Measurements from ENCODE around the gene CIAO1.
"Not testable (repeated sequence)": the region's sequence is repeated elsewhere in the genome, so short reads cannot be mapped to it uniquely, and the experiment has no call there.

The CIAO1 gene

GRCh38 chr2:96257744-96258143 is 8.3 kb upstream of the CIAO1 start:
- Mint-ChIP-seq H3K27ac (peak overlapping the region; percentile 99), H3K4me1 (ENCODE audit: low read depth) (peaks cover 97% of the 10 kb centered on the region), H3K36me3 (ENCODE audit: low read depth) (peaks cover 89% of the 10 kb centered on the region), H3K4me3 (peak overlapping the region; percentile 17)
- intact Hi-C loops (cut with micrococcal nuclease); H3K9me3 Mint-ChIP-seq; H3K27me3 Mint-ChIP-seq: not testable (repeated sequence)

DNA sequence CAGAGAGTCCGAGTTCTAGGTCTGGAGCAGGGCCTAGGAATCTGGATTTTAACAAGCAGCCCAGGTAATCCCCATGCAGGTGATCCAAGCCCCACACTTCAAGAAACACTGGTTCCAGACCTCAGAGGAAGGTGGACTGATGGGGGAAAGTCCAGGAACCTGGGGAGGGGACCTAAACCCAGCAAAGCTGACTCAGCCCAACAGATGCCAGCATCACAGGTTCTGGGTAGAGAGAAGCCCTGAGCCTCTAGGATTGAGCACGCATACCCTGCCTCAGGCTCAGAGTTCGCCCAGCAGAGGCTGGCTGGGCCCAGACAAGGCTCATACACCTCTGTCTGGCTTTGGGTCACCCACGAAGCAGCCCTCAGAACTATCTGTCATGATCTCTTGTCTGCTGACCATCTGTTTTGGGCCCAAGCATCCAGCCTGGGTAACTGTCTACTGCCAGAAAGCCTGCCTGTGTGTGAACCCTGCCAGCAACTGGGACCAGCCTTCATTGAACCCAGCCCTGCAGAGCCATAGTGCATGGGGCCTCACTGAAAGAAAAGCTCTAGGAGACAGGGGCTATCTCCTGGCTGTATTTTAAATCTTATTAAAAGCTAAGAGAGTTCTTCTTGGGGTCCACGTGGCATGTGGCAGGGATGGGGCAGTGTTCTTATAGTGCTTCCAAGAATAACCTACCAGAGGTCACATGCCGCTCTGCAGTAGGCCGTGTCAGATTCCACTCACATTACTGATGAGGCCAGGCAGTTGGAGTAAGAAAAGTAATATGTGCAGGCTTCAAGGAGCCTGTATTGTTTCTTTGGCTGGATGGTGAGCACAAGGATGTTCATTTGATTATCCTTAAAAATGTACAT is 7.6 kb upstream of the CIAO1 start:
- H3K9me3 Mint-ChIP-seq = no peaks in the 10 kb centered on the region
- peak overlapping the region; percentile 13 for H3K4me3 Mint-ChIP-seq

GRCh38 chr2:96259497-96259921 is 6.5 kb upstream of the CIAO1 start:
- Mint-ChIP-seq H3K36me3 (ENCODE audit: low read depth) (peaks cover 89% of the 10 kb centered on the region), H3K27ac (peak overlapping the region; percentile 99)

More for the DNA sequence above, 7.6 kb upstream of the CIAO1 start:
- intact Hi-C loops (cut with micrococcal nuclease) = no loop called here
- Mint-ChIP-seq H3K27me3 (no peaks in the 10 kb centered on the region), H3K27ac (peak overlapping the region; percentile 99), H3K4me1 (ENCODE audit: low read depth) (peaks cover 94% of the 10 kb centered on the region), H3K36me3 (ENCODE audit: low read depth) (peaks cover 89% of the 10 kb centered on the region)

GRCh38 chr2:96260387-96261260 is 5.4 kb upstream of the CIAO1 start:
- Mint-ChIP-seq H3K27ac (peak overlapping the region; percentile 99), H3K36me3 (ENCODE audit: low read depth) (peaks cover 89% of the 10 kb centered on the region), H3K4me3 (peak overlapping the region; percentile 60), H3K9me3 (no peaks in the 10 kb centered on the region), H3K27me3 (no peaks in the 10 kb centered on the region), H3K4me1 (ENCODE audit: low read depth) (peaks cover 87% of the 10 kb centered on the region)
- intact Hi-C loops (cut with micrococcal nuclease) = loop anchor here (2.0 kb wide), 1 partner anchor 14 kb away; no protein-coding TSS in a partner anchor

More at GRCh38 chr2:96259497-96259921, 6.5 kb upstream of the CIAO1 start:
- intact Hi-C loops (cut with micrococcal nuclease) = no loop called here
- Mint-ChIP-seq H3K4me1 (ENCODE audit: low read depth) (peaks cover 94% of the 10 kb centered on the region), H3K9me3 (no peaks in the 10 kb centered on the region), H3K4me3 (peak overlapping the region; percentile 60), H3K27me3 (no peaks in the 10 kb centered on the region)

DNA sequence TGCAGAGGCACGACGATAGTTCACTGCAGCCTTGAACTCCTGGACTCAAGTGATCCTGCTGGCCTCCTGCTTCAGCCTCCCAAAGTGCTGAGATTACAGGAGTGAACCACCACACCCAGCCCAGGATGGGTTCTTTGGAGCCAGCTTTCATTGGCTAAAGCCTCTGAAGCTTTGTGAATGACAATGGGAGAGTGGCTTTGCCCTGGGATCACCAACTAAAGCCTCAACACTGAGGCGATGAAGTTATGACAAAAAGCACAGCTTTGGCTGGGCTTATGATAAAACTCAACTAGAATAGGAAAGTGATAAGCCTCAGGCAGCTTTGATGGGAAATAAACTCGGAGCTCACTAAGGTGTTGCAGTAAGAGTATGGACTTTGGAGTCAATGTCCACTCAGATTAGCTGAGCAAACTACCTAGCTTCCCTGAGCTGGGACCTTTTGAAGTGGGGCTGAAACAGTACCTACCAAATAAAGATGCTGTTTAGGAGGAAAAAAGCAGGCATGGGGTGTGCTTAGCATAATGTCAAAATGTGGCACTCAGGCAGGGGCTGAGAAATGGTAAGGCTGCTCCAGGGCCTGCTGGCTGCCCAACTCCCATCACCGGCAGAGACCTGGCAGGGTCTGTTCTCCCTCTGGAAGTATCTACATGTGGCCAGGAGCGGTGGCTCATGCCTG is 4.6 kb upstream of the CIAO1 start:
- Mint-ChIP-seq H3K9me3 (no peaks in the 10 kb centered on the region), H3K4me3 (peak overlapping the region; percentile 60), H3K36me3 (ENCODE audit: low read depth) (peaks cover 87% of the 10 kb centered on the region), H3K27ac (peak overlapping the region; percentile 99), H3K4me1 (ENCODE audit: low read depth) (peaks cover 83% of the 10 kb centered on the region), H3K27me3 (no peaks in the 10 kb centered on the region)
- intact Hi-C loops (cut with micrococcal nuclease) = loop anchor here (2.0 kb wide), 1 partner anchor 15 kb away; no protein-coding TSS in a partner anchor

DNA sequence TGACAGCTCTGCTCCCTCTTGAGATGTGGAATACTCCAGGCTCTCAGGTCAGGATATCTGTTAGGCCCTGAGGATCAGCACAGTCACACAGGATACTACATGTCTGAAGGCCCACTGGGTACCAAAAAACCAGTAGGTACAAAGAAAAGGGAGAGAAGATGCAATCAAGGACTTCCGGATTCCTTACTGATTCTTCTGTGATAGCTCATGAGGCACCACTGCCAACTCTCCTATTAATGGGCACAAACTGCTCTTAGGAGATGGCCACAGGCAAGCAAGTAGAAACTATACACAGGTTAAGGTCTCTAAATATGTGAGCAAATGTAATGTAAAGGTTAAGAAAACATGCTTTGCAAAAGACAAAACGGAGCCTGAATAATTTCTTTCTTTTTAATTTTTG is 3.7 kb upstream of the CIAO1 start:
- intact Hi-C loops (cut with micrococcal nuclease) = no loop called here
- no peak overlapping the region for H3K4me3 Mint-ChIP-seq

DNA sequence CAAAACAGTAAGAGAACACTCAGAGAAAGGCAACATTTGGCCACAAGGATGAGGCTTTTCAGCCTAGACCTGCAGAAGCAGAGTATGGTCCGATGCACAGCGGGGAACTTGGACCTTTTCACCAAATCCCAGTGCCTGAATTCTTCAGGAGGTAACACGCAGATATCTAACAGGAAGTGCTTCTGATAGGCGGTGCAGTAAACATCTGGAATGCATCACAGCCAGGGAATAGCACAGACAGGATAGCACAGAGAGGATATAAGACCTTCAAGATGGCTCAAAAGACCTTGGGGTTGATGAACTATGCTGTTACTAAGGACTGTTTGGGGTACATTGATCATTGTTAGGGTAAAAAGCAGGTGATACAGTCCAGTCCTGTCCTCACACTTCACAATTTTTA is 1.9 kb upstream of the CIAO1 start:
- Mint-ChIP-seq H3K4me3 (peak overlapping the region; percentile 99), H3K4me1 (ENCODE audit: low read depth) (peaks cover 71% of the 10 kb centered on the region), H3K27ac (peak overlapping the region; percentile 99), H3K9me3 (no peaks in the 10 kb centered on the region), H3K36me3 (ENCODE audit: low read depth) (peaks cover 91% of the 10 kb centered on the region), H3K27me3 (no peaks in the 10 kb centered on the region)
- intact Hi-C loops (cut with micrococcal nuclease) = no loop called here

More for the DNA sequence above, 3.7 kb upstream of the CIAO1 start:
- Mint-ChIP-seq H3K9me3 (no peaks in the 10 kb centered on the region), H3K36me3 (ENCODE audit: low read depth) (peaks cover 85% of the 10 kb centered on the region), H3K27ac (peak overlapping the region; percentile 99), H3K4me1 (ENCODE audit: low read depth) (peaks cover 83% of the 10 kb centered on the region), H3K27me3 (no peaks in the 10 kb centered on the region)

DNA sequence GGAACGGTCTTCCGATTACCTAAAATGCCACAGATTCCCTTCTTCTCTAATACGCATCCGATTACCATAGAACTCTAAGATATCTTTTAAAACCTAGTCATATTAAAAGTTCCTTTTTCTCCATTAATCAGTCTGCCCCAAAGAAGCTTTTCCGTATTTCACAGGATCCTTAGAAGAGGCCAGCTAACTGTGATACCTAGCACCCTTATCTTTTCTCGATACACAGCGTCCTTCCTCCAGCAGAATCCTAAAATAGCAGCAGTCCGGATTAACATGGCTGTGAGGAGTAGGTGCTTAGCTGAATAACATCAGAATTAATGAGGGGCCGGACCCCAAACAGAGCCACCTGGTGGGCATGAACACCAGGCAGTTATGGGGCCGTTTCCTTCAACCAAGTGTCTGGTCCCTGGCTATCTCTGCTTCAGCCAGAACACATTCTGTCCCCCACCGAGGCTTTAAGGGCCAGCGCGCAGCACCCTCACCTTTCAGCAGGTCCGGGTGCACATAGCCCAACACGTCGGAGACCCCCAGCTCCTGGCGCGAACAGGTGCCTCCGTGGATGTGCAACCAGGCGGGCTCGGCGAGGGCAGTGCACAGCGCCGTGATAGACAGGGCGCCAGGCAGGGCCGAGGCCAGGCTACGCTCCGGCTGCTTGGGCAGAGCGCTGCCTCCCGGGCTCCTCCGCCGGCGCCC is 1.2 kb upstream of the CIAO1 start:
- H3K4me1 Mint-ChIP-seq (ENCODE audit: low read depth) = peaks cover 64% of the 10 kb centered on the region
- H3K4me3 Mint-ChIP-seq = peak overlapping the region; percentile 99
- H3K36me3 Mint-ChIP-seq (ENCODE audit: low read depth) = peaks cover 91% of the 10 kb centered on the region
- H3K27me3 Mint-ChIP-seq = no peaks in the 10 kb centered on the region
- no peaks in the 10 kb centered on the region for H3K9me3 Mint-ChIP-seq
- intact Hi-C loops (cut with micrococcal nuclease) = no loop called here
- H3K27ac Mint-ChIP-seq = peak overlapping the region; percentile 99

DNA sequence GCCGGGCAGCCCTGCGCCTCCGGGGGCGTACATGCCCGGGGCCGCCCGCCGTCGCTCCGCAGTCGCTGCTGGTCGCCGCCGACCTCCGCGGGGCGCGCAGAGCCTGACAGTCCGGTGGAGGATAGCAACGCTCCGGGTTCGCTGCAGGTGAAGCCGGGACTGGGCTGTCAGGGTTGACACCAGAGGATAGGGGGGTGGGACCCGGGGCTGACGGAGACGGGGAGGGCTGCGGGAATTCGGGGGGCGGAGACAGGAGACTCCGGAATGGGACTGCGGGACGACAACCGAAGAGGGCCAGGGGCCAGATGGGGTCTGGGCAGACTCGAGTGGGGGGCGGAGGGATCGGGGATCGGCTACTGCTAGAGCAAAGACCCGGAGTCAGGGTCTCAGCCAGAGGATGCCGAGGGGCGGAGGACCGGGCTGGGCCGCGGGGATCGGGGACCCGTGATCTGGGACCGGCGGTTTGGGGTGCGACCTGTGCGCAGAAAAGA is 631 bp upstream of the CIAO1 start:
- Mint-ChIP-seq H3K27me3 (no peaks in the 10 kb centered on the region), H3K4me3 (peak overlapping the region; percentile 99), H3K9me3 (no peaks in the 10 kb centered on the region), H3K4me1 (ENCODE audit: low read depth) (peaks cover 58% of the 10 kb centered on the region), H3K36me3 (ENCODE audit: low read depth) (peaks cover 94% of the 10 kb centered on the region), H3K27ac (peak overlapping the region; percentile 99)
- intact Hi-C loops (cut with micrococcal nuclease) = no loop called here

DNA sequence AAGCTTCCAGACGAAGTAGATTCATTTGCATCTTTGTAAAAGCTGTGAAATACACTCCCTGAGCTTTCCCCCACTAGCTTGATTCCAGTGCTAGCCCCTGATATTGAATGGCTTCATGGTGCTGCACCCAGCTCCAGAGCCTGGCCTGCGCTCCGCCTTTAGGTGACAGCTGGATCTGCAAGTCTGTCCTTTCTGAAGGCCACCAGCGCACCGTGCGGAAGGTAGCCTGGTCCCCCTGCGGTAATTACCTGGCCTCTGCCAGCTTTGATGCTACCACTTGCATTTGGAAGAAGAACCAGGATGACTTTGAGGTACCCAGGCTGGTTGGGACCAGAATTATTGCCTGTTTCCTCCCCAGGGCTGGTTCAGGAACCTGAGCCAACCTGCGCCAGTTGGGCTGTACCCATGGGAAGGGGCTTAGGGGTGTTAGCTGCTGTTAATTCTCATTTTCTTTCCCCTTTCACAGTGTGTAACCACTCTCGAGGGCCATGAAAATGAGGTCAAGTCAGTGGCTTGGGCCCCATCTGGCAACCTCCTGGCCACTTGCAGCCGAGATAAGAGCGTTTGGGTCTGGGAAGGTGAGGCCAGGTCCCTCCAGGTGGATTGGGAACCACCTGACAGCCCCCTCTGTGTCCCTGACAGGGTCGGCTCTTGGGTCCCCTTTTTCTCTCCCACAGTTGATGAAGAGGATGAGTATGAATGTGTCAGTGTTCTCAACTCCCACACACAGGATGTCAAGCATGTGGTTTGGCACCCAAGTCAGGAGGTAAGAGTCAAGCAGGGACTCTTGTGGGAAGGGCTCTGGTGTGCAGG is 1.3 kb downstream of the CIAO1 start:
- Mint-ChIP-seq H3K9me3 (no peaks in the 10 kb centered on the region), H3K27me3 (no peaks in the 10 kb centered on the region), H3K4me1 (ENCODE audit: low read depth) (peaks cover 39% of the 10 kb centered on the region), H3K4me3 (peak overlapping the region; percentile 49), H3K27ac (peak overlapping the region; percentile 99), H3K36me3 (ENCODE audit: low read depth) (peaks cover 94% of the 10 kb centered on the region)
- intact Hi-C loops (cut with micrococcal nuclease) = loop anchor here (2.0 kb wide), 2 partner anchors 59 to 129 kb away; partner anchors contain the start of genes ASTL and STARD7

- intact Hi-C loops (cut with micrococcal nuclease) = no loop called here
- no peak overlapping the region for H3K27ac Mint-ChIP-seq
- no peak overlapping the region for H3K4me3 Mint-ChIP-seq
- H3K27me3 Mint-ChIP-seq = no peaks in the 10 kb centered on the region
- H3K9me3 Mint-ChIP-seq = no peaks in the 10 kb centered on the region
- peaks cover 8% of the 10 kb centered on the region for H3K4me1 Mint-ChIP-seq (ENCODE audit: low read depth)
- H3K36me3 Mint-ChIP-seq (ENCODE audit: low read depth) = peaks cover 99% of the 10 kb centered on the region
Measured at GRCh38 chr2:96271995-96272394, 6.0 kb downstream of the CIAO1 start.

DNA sequence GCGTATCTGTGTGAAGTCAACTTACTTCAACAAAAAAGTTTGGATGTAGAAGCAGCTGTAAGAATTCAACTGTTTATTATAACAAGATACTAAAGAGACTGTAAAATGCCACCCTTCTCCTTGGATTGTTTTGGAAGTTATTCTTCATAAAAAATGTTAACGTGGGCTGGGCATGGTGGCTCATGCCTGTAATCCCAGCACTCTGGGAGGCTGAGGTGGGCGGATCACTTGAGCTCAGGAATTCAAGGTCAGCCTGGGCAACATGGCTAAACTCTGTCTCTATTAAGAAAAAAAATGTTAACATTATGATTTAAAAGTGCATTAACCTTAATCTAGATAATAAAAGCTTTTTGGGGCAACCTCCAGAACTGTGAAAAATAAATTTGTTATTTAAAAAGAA is 7.7 kb downstream of the CIAO1 start:
- Mint-ChIP-seq H3K4me3 (no peak overlapping the region), H3K9me3 (no peaks in the 10 kb centered on the region), H3K4me1 (ENCODE audit: low read depth) (no peaks in the 10 kb centered on the region), H3K36me3 (ENCODE audit: low read depth) (peaks cover 100% of the 10 kb centered on the region), H3K27ac (no peak overlapping the region), H3K27me3 (no peaks in the 10 kb centered on the region)
- intact Hi-C loops (cut with micrococcal nuclease) = no loop called here
